Measurements from ENCODE around the gene HIVEP3.

GRCh38 chr1:41610361-41610760 lies 308.4 kb downstream of the HIVEP3 start:
- TF ChIP-seq FOXP4 (CRISPR knock-in tag; IDR thresholded peaks at IDR 0.05) (no peak), ZBTB21 (CRISPR knock-in tag; IDR thresholded peaks at IDR 0.05) (no peak), POLR2AphosphoS5 (IDR thresholded peaks at IDR 0.05; ENCODE audit: low read depth, low read length) (no peak)

Measured in HepG2 (cell line).